GM12878 (cell line): Measurements from ENCODE around the gene SMIM21. TPM values are rescaled to one million over a fixed set of nuclear protein-coding genes. Genes with fewer than 3 reads are reported as not detected.

ENCODE experiments used
- ATAC-seq: fragments of 200-7000 bp; cut with Tn5 transposase; 3 replicates; pipeline ENCODE4 v1.9.1; 2020; ENCODE audit warnings: mild to moderate bottlenecking, moderate library complexity
- BruUV-seq: library from RNA; stranded (reverse); fragments of 400-500 nt; replicated peaks from 2 replicates; lab custom pipeline; 2021; lab: Mats Ljungman, UMichigan
- CTCF ChIA-PET: fragments of 300-600 bp; sonication (Branson Sonifier 250); formaldehyde crosslinking; extraction: SDS; loops from one replicate; lab custom pipeline; 2021; ENCODE audit warnings: inconsistent platforms; lab: Yijun Ruan, JAX
- POLR2A ChIA-PET: fragments of 350-600 bp; formaldehyde crosslinking; extraction: SDS; loops from one replicate; lab custom pipeline; 2021; ENCODE audit warnings: inconsistent platforms; lab: Charles Lee
- RAD21 ChIA-PET: fragments of 300-600 bp; sonication (Branson Sonifier 250); formaldehyde crosslinking; loops from one replicate; lab custom pipeline; 2023; ENCODE audit warnings: antibody characterized with exemption; ENCODE audit not compliant: unreplicated experiment; lab: Charles Lee
- SMC1A ChIA-PET: fragments of 300-600 bp; sonication (Branson Sonifier 250); formaldehyde crosslinking; loops from one replicate; lab custom pipeline; 2023; ENCODE audit not compliant: unreplicated experiment, uncharacterized antibody; lab: Charles Lee
- DNase-seq: peaks from one replicate; pipeline ENCODE4 v3.0.0-alpha.2; 2011; ENCODE audit warnings: low read depth, low spot score
- FAIRE-seq: peaks from 3 replicates; lab custom pipeline; 2011; peaks lifted over from hg19 to GRCh38; lab: Jason Lieb, UNC
- H2AFZ ChIP-seq: 2 replicates; pipeline ENCODE4 v1.6.0; 2011; ENCODE audit warnings: low read depth, low read length, control low read depth; ENCODE audit not compliant: control insufficient read depth
- H3K27ac ChIP-seq: 2 replicates; pipeline ENCODE4 v1.5.1; 2011; ENCODE audit warnings: control low read depth; ENCODE audit not compliant: control insufficient read depth, insufficient read depth
- H3K27me3 ChIP-seq, 2 experiments: replicated peaks in 1 of 2; 2 replicates each; pipeline versions ENCODE4 v1.6.0 to v1.6.1; 2011; ENCODE audit warnings: low read length in 1 of 2; ENCODE audit not compliant: control insufficient read depth in 2 of 2, insufficient read depth in 2 of 2
- H3K36me3 ChIP-seq, 2 experiments: 2 replicates each; pipeline ENCODE4 v1.5.1; 2011; ENCODE audit warnings: low read length in 1 of 2; ENCODE audit not compliant: control insufficient read depth in 2 of 2, insufficient read depth in 2 of 2
- H3K4me1 ChIP-seq: 2 replicates; pipeline ENCODE4 v1.6.1; 2011; ENCODE audit warnings: mild to moderate bottlenecking, low read length, moderate library complexity, mixed read lengths; ENCODE audit not compliant: control insufficient read depth, insufficient read depth
- H3K4me2 ChIP-seq: 2 replicates; pipeline ENCODE4 v1.6.0; 2011; ENCODE audit warnings: control low read depth; ENCODE audit not compliant: control insufficient read depth, insufficient read depth
- H3K4me3 ChIP-seq: fragments of 200-600 bp; sonication (generic); 2 replicates; pipeline ENCODE4 v1.5.1; 2016
- H3K79me2 ChIP-seq: 2 replicates; pipeline ENCODE4 v1.6.0; 2011; ENCODE audit warnings: low read length; ENCODE audit not compliant: control insufficient read depth, insufficient read depth
- H3K9ac ChIP-seq: 2 replicates; pipeline ENCODE4 v1.8.0; 2011; ENCODE audit warnings: low read length, control low read depth, mixed read lengths; ENCODE audit not compliant: control insufficient read depth, insufficient read depth
- H3K9me3 ChIP-seq: replicated peaks from 3 replicates; pipeline ENCODE4 v1.5.1; 2011; ENCODE audit warnings: mild to moderate bottlenecking, low read length; ENCODE audit not compliant: control insufficient read depth, insufficient read depth
- H4K20me1 ChIP-seq: 2 replicates; pipeline ENCODE4 v1.6.0; 2011; ENCODE audit not compliant: control insufficient read depth, insufficient read depth
- BACH1 ChIP-seq: fragments of 450-650 bp; IDR thresholded peaks from 2 replicates; pipeline ENCODE4 v1.6.1; 2017; ENCODE audit warnings: mild to moderate bottlenecking, borderline replicate concordance
- ETV6 ChIP-seq, 2 experiments: fragments of 450-650 bp in 1 of 2; IDR thresholded peaks in 1 of 2; conservative IDR thresholded peaks in 1 of 2; 2 replicates each; pipeline ENCODE4 v1.6.1; 2014; ENCODE audit warnings: antibody characterized with exemption in 1 of 2, borderline replicate concordance in 1 of 2, low read depth in 1 of 2, mild to moderate bottlenecking in 1 of 2, moderate library complexity in 1 of 2
- GABPA ChIP-seq: IDR thresholded peaks from 2 replicates; pipeline ENCODE4 v1.6.1; 2014; ENCODE audit warnings: antibody characterized with exemption, low read depth, mild to moderate bottlenecking, inconsistent platforms
- JUNB ChIP-seq: IDR thresholded peaks from 2 replicates; pipeline ENCODE4 v1.6.1; 2016; ENCODE audit warnings: antibody characterized with exemption, mild to moderate bottlenecking
- KAT2A ChIP-seq: conservative IDR thresholded peaks from 2 replicates; pipeline ENCODE4 v1.6.1; 2011; ENCODE audit warnings: low read depth, low read length; ENCODE audit not compliant: control insufficient read depth
- NFYB ChIP-seq: IDR thresholded peaks from 2 replicates; pipeline ENCODE4 v1.6.1; 2011; ENCODE audit warnings: low read depth, mild to moderate bottlenecking, low read length, improper control_type of control experiment, moderate library complexity; ENCODE audit not compliant: insufficient read depth
- PAX5 ChIP-seq: IDR thresholded peaks from 2 replicates; pipeline ENCODE4 v1.6.1; 2011; ENCODE audit warnings: low read depth, low read length, borderline replicate concordance
- RBBP5 ChIP-seq: fragments of 200-600 bp; sonication (generic); conservative IDR thresholded peaks from 2 replicates; pipeline ENCODE4 v1.6.1; 2016
- RELA ChIP-seq: fragments of 450-650 bp; IDR thresholded peaks from 2 replicates; pipeline ENCODE4 v1.8.0; 2014; ENCODE audit warnings: borderline replicate concordance; ENCODE audit not compliant: partially characterized antibody
- STAT1 ChIP-seq: fragments of 450-650 bp; conservative IDR thresholded peaks from 2 replicates; pipeline ENCODE4 v1.6.1; 2014; ENCODE audit warnings: antibody characterized with exemption, mild to moderate bottlenecking
- TCF3 ChIP-seq: IDR thresholded peaks from 2 replicates; pipeline ENCODE4 v1.6.1; 2012; ENCODE audit warnings: low read depth, mild to moderate bottlenecking, low read length, borderline replicate concordance; ENCODE audit not compliant: insufficient read depth
- WRNIP1 ChIP-seq: IDR thresholded peaks from 2 replicates; pipeline ENCODE4 v1.6.1; 2011; ENCODE audit warnings: low read depth, low read length, improper control_type of control experiment, borderline replicate concordance
- WGBS: methylation state at CpG from one replicate; pipeline ENCODE4 v1.1.6; 2016; ENCODE audit warnings: low lambda C conversion rate; ENCODE audit not compliant: insufficient replicate concordance, insufficient coverage; ENCODE audit errors: missing lambda C conversion rate; 5-methylcytosine and 5-hydroxymethylcytosine counted together
- in situ Hi-C: fragments of 300-500 bp; cut with MboI; formaldehyde crosslinking; loops from 9 replicates; pipeline ENCODE4 v1.14.3; 2018; ENCODE audit warnings: mixed read lengths
- intact Hi-C: fragments of 100-400 bp; cut with micrococcal nuclease; formaldehyde crosslinking; loops from one replicate; pipeline ENCODE4 v1.14.2; 2022; ENCODE audit not compliant: unreplicated experiment
- polyA plus RNA-seq, 11 experiments: library from polyadenylated mRNA; depleted of rRNA in 4 of 11; unstranded in 6 of 11; stranded (reverse) in 5 of 11; fragments of >200 nt; fragmentation: Nextera tagmentation in 4 of 11; fragmentation: Illumina TruSeq in 1 of 11; extraction: Ambion mirVana in 4 of 11; extraction: Trizol in 1 of 11; gene quantifications; 1 replicate in 1 of 11; 2 replicates in 10 of 11; pipeline versions ENCODE4 v1.2.1 to v1.2.3, GENCODE V29; 2011 to 2016; ENCODE audit warnings: inconsistent platforms in 2 of 11, missing spikeins in 2 of 11, low read depth in 1 of 11
- total RNA-seq, 4 experiments: library from RNA; depleted of rRNA in 3 of 4; stranded (reverse); fragments of >200 nt in 3 of 4; fragmentation: Illumina TruSeq in 1 of 4; extraction: Trizol in 1 of 4; gene quantifications; 2 replicates each; pipeline versions ENCODE4 v1.2.1 to v1.2.3, GENCODE V29; 2013 to 2021
- TF ChIP-seq, protein P1 (sequence below): IDR thresholded peaks from 2 replicates; pipeline ENCODE4 v1.6.1; 2012; ENCODE audit warnings: low read length, inconsistent platforms
- TF ChIP-seq, protein P2 (sequence below): fragments of 450-650 bp; IDR thresholded peaks from 2 replicates; pipeline ENCODE4 v1.6.1; 2014; ENCODE audit warnings: mild to moderate bottlenecking

The SMIM21 gene
- total and polyA plus RNA-seq, 10 of the 15 experiments (the other 5 are each of a cell fraction or from before 2014, with no cell fraction given) = not detected

DNA sequence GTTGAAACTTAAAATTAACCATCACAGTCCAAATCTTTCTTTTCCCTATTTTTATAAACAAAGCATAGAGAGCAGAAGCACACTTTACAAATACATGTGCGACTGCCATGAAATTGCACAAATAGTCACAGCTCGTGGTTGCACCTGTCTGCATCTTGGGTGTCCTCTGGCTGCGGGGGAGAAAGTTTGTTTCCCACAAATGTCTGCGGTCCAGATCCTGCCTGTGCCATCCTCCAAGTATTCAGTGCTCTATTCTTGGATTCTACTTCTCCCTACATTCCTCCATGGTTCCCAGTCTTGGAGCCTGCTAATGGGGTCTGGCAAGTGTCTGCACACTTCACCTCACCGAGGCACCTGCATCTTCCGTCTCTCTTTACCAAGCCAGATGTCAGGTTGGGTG lies 52.2 kb downstream of the SMIM21 start:
- H3K9ac ChIP-seq = no peak overlapping the region
- ChIA-PET POLR2A (no interaction called here), SMC1A (no interaction called here), RAD21 (no interaction called here), CTCF (no interaction called here)
- H3K4me2 ChIP-seq = no peak overlapping the region
- ATAC-seq (no peak), FAIRE-seq (no peak), DNase-seq (no peak)
- no peaks in the 10 kb centered on the region; a peak in 1 of 4 replicates for H3K27me3 ChIP-seq
- TF ChIP-seq, protein P1, sequence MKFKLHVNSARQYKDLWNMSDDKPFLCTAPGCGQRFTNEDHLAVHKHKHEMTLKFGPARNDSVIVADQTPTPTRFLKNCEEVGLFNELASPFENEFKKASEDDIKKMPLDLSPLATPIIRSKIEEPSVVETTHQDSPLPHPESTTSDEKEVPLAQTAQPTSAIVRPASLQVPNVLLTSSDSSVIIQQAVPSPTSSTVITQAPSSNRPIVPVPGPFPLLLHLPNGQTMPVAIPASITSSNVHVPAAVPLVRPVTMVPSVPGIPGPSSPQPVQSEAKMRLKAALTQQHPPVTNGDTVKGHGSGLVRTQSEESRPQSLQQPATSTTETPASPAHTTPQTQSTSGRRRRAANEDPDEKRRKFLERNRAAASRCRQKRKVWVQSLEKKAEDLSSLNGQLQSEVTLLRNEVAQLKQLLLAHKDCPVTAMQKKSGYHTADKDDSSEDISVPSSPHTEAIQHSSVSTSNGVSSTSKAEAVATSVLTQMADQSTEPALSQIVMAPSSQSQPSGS = no peak
- TF ChIP-seq TCF3 (no peak), RBBP5 (no peak), ETV6 (conservative IDR thresholded peaks at IDR 0.05 in 1 of 2, IDR thresholded peaks at IDR 0.05 in 1 of 2; ENCODE audit: borderline replicate concordance in 1 of 2, low read depth in 1 of 2) (no peak), GABPA (no peak), PAX5 (no peak), KAT2A (no peak), JUNB (no peak), BACH1 (no peak), WRNIP1 (no peak), RELA (no peak), NFYB (no peak), STAT1 (no peak)
- TF ChIP-seq, protein P2, sequence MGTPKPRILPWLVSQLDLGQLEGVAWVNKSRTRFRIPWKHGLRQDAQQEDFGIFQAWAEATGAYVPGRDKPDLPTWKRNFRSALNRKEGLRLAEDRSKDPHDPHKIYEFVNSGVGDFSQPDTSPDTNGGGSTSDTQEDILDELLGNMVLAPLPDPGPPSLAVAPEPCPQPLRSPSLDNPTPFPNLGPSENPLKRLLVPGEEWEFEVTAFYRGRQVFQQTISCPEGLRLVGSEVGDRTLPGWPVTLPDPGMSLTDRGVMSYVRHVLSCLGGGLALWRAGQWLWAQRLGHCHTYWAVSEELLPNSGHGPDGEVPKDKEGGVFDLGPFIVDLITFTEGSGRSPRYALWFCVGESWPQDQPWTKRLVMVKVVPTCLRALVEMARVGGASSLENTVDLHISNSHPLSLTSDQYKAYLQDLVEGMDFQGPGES = no peak
- no peaks in the 10 kb centered on the region for H3K4me1 ChIP-seq
- no peaks in the 10 kb centered on the region for H3K36me3 ChIP-seq
- intact Hi-C loops = no loop called here
- H3K9me3 ChIP-seq = no peaks in the 10 kb centered on the region; the same call in 2 of the 3 replicates
- H4K20me1 ChIP-seq = no peaks in the 10 kb centered on the region
- WGBS = 63% methylated on average over 6 of the region's 6 CpGs
- H2AFZ ChIP-seq = no peak overlapping the region
- no peaks in the 10 kb centered on the region for H3K79me2 ChIP-seq
- in situ Hi-C loops = no loop called here
- H3K27ac ChIP-seq = no peak overlapping the region
- no TSS peak for BruUV-seq
- H3K4me3 ChIP-seq = no peak overlapping the region
